Endometrial microvascular endothelial cells (primary cell): Measurements from ENCODE around the gene TRIM72. TPM values are rescaled to one million over a fixed set of nuclear protein-coding genes. Genes with fewer than 3 reads are reported as not detected.
"Not testable (repeated sequence)": the region's sequence is repeated elsewhere in the genome, so short reads cannot be mapped to it uniquely, and the experiment has no call there.

Source experiments
- in situ Hi-C: cut with HindIII; loops from 2 replicates; pipeline ENCODE4 v1.10.0; 2017; ENCODE audit warnings: low sequenced_read_pairs, low pct_unique_long_range_greater_than_20kb; ENCODE audit errors: inconsistent ontology term
- total RNA-seq: library from RNA; depleted of rRNA; stranded (reverse); fragments of >200 nt; gene quantifications from one replicate; pipeline ENCODE4 v1.2.3, GENCODE V29; 2015; ENCODE audit errors: inconsistent ontology term

Gene TRIM72
- total RNA-seq, 1 donor from 2014 or later, result not detected

- in situ Hi-C loops, result no loop called here
These were observed 56.9 kb downstream of the TRIM72 start for GRCh38 chr16:31270795-31271194.

GRCh38 chr16:31271621-31272190, 57.8 kb downstream of the TRIM72 start:
- in situ Hi-C loops, result no loop called here

- in situ Hi-C loops, result no loop called here
These were observed 59.3 kb downstream of the TRIM72 start for GRCh38 chr16:31273187-31273586.

GRCh38 chr16:31273676-31274075, 59.8 kb downstream of the TRIM72 start:
- in situ Hi-C loops, result no loop called here

GRCh38 chr16:31274831-31275816, 61.2 kb downstream of the TRIM72 start:
- in situ Hi-C loops, result no loop called here

GRCh38 chr16:31276600-31276999, 62.7 kb downstream of the TRIM72 start:
- in situ Hi-C loops, result no loop called here

GRCh38 chr16:31277659-31278260, 63.8 kb downstream of the TRIM72 start:
- in situ Hi-C loops, result no loop called here

GRCh38 chr16:31278853-31279252, 64.9 kb downstream of the TRIM72 start:
- in situ Hi-C loops, result not testable (repeated sequence)

Other genes starting within 250 kb of the TRIM72 start
- gene HSD3B7, start 228.9 kb upstream of the TRIM72 start, total RNA-seq, result 6.0 TPM
- not detected for gene STX1B, start 203.5 kb upstream of the TRIM72 start, total RNA-seq
- 35.9 TPM for gene STX4, start 180.6 kb upstream of the TRIM72 start, total RNA-seq
- 16.5 TPM for gene ZNF668, start 139.9 kb upstream of the TRIM72 start, total RNA-seq
- 7.2 TPM for gene ZNF646, start 139.7 kb upstream of the TRIM72 start, total RNA-seq
- 0.19 TPM for gene PRSS53, start 125.2 kb upstream of the TRIM72 start, total RNA-seq
- 179 TPM for gene VKORC1, start 119.3 kb upstream of the TRIM72 start, total RNA-seq
- gene BCKDK, start 105.7 kb upstream of the TRIM72 start, total RNA-seq, result 88.6 TPM
- 30.1 TPM for gene KAT8, start 96.5 kb upstream of the TRIM72 start, total RNA-seq
- gene PRSS8, start 78.4 kb upstream of the TRIM72 start, total RNA-seq, result not detected
- gene PRSS36, start 64.1 kb upstream of the TRIM72 start, total RNA-seq, result not detected
- gene FUS, start 34.0 kb upstream of the TRIM72 start, total RNA-seq, result 79.0 TPM
- 21.2 TPM for gene PYCARD, start 11.4 kb upstream of the TRIM72 start, total RNA-seq
- gene PYDC1, start 3.0 kb downstream of the TRIM72 start, total RNA-seq, result not detected
- not detected for gene ITGAM, start 45.9 kb downstream of the TRIM72 start, total RNA-seq
- 2.8 TPM for gene ITGAX, start 141.1 kb downstream of the TRIM72 start, total RNA-seq
- gene ITGAD, start 179.2 kb downstream of the TRIM72 start, total RNA-seq, result not detected
- gene COX6A2, start 214.2 kb downstream of the TRIM72 start, total RNA-seq, result not detected
- gene ZNF843, start 228.7 kb downstream of the TRIM72 start, total RNA-seq, result not detected
- gene ARMC5, start 245.4 kb downstream of the TRIM72 start, total RNA-seq, result 21.2 TPM